ENCODE data around the gene CTSZ.

CTSZ gene

DNA sequence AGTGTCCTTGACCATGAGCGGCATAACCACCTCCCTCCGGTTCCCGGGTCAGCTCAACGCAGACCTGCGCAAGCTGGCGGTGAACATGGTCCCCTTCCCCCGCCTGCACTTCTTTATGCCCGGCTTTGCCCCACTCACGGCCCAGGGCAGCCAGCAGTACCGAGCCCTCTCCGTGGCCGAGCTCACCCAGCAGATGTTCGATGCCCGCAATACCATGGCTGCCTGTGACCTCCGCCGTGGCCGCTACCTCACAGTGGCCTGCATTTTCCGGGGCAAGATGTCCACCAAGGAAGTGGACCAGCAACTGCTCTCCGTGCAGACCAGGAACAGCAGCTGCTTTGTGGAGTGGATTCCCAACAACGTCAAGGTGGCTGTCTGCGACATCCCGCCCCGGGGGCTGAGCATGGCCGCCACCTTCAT lies 17.1 kb upstream of the CTSZ start:
- Mint-ChIP-seq H3K36me3 (ENCODE audit: low read depth) (peaks cover 81% of the 10 kb centered on the region), H3K9me3 (no peaks in the 10 kb centered on the region), H3K27ac (peak overlapping the region; percentile 18), H3K4me1 (ENCODE audit: low read depth) (peaks cover 54% of the 10 kb centered on the region), H3K4me3 (no peak overlapping the region), H3K27me3 (no peaks in the 10 kb centered on the region)
- DNase-seq: no peak

DNA sequence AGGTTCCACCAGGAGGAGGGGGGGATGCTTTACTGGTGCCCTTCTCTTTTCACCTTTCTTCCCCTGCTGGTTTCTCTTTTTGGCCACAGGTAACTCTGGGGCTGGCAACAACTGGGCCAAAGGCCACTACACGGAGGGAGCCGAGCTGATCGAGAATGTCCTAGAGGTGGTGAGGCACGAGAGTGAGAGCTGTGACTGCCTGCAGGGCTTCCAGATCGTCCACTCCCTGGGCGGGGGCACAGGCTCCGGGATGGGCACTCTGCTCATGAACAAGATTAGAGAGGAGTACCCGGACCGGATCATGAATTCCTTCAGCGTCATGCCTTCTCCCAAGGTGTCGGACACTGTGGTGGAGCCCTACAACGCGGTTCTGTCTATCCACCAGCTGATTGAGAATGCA lies 16.6 kb upstream of the CTSZ start:
- Mint-ChIP-seq H3K27ac (peak overlapping the region; percentile 44), H3K36me3 (ENCODE audit: low read depth) (peaks cover 76% of the 10 kb centered on the region), H3K4me1 (ENCODE audit: low read depth) (peaks cover 49% of the 10 kb centered on the region), H3K4me3 (no peak overlapping the region), H3K27me3 (no peaks in the 10 kb centered on the region), H3K9me3 (no peaks in the 10 kb centered on the region)
- no peak for DNase-seq

DNA sequence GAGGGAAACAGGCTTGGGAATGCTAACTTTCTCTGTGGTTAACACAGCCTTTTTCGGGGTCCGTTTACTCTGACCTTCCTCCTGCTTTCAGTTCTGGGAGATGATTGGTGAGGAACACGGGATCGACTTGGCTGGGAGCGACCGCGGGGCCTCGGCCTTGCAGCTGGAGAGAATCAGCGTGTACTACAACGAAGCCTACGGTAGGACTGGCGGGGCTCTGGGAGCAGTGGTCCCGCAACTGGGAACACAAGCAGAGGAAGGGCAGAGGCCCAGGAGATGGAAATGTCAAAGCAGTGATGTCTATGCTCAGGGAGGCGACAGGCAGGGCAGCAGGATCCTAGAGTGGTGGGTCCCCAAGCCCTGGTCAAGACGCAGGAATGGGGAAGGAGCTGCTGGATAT lies 15.7 kb upstream of the CTSZ start:
- no peak overlapping the region for H3K4me3 Mint-ChIP-seq
- H3K9me3 Mint-ChIP-seq: no peaks in the 10 kb centered on the region
- H3K4me1 Mint-ChIP-seq (ENCODE audit: low read depth): peaks cover 41% of the 10 kb centered on the region
- H3K27ac Mint-ChIP-seq: no peak overlapping the region
- peaks cover 68% of the 10 kb centered on the region for H3K36me3 Mint-ChIP-seq (ENCODE audit: low read depth)
- no peaks in the 10 kb centered on the region for H3K27me3 Mint-ChIP-seq
- no peak for DNase-seq

DNA sequence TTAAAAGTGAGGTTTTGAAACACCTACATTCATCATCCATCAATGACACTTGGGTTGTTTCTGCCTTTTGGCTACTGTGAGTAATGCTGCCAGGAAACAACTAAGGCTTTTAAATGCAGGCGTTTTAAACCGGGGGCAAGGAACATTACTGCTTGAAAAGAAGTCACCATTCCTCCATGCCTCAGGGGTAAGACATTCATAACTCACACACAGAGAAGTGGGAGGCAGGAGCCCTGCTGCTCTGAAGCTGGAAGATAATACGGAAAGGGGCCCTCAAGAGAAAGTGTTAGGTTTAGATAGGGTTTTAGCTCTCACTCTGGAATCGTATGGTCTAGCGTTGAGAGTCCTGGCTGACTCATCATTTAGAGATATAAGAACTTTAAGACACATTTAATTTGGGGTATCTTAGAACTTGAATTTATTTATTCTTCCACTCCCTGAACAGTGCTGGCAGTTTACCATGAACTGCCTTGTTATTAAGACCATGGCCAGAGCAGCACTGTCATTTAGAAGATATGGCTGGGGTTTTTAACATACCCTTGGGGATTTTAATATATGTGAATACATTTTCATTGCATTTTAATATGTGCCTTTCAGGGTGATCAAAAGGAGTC lies 14.0 kb upstream of the CTSZ start:
- Mint-ChIP-seq H3K4me1 (ENCODE audit: low read depth) (peaks cover 41% of the 10 kb centered on the region), H3K9me3 (no peaks in the 10 kb centered on the region), H3K36me3 (ENCODE audit: low read depth) (peaks cover 51% of the 10 kb centered on the region), H3K27ac (peak overlapping the region; percentile 77), H3K27me3 (no peaks in the 10 kb centered on the region), H3K4me3 (no peak overlapping the region)
- no peak for DNase-seq

DNA sequence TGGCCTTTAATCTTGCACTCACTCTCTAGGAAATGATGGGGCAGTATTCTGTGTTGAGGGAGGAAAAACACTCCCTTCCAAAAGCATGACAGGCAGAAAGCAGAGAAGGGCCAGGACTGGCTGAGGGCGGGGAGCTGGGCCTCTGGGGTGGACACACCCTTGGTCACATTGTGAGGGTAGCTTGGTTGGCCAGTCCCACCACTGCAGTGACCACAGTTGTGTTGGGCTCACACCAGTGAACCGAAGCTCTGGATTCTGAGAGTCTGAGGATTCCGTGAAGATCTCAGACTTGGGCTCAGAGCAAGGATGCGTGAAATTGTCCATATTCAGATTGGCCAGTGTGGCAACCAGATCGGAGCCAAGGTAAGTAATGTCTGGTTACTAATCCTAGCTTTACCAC lies 12.2 kb upstream of the CTSZ start, which contains the start of gene TUBB1:
Gene TUBB1 (plus strand): TSS at position 213 of the 400 bp plus-strand sequence. CDS start 94 bp downstream, at position 307.
- Mint-ChIP-seq H3K27me3 (no peaks in the 10 kb centered on the region), H3K36me3 (ENCODE audit: low read depth) (peaks cover 33% of the 10 kb centered on the region), H3K4me3 (no peak within 1 kb of the TSS)

DNA sequence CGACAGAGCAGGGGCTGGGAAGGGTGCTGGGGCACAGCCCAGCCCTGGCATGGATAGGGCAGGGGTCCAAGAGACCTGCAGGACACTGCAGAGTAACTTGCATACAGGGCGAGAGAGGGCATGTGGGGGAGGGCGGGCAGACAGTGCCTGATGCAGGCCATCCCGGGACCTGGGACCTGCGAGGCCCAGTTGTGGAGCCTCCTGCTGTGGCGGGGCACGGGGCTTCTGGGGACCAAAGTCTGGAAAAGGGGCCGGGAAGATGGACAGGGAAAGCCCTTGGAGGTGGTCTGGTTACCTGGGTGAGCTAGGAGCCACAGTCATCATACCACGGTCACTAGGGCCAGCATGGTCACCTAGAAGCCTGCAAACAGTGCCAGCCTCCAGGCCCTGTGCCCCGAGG lies 11.8 kb upstream of the CTSZ start:
- Mint-ChIP-seq H3K4me1 (ENCODE audit: low read depth) (peaks cover 47% of the 10 kb centered on the region), H3K36me3 (ENCODE audit: low read depth) (peaks cover 29% of the 10 kb centered on the region), H3K9me3 (no peaks in the 10 kb centered on the region), H3K27me3 (no peaks in the 10 kb centered on the region), H3K4me3 (no peak overlapping the region), H3K27ac (no peak overlapping the region)
- no peak for DNase-seq

More for the DNA sequence above, 12.2 kb upstream of the CTSZ start, which contains the start of gene TUBB1:
- Mint-ChIP-seq H3K4me1 (ENCODE audit: low read depth) (peaks cover 43% of the 10 kb centered on the region), H3K9me3 (no peaks in the 10 kb centered on the region), H3K27ac (no peak within 1 kb of the TSS)
- DNase-seq: no peak

DNA sequence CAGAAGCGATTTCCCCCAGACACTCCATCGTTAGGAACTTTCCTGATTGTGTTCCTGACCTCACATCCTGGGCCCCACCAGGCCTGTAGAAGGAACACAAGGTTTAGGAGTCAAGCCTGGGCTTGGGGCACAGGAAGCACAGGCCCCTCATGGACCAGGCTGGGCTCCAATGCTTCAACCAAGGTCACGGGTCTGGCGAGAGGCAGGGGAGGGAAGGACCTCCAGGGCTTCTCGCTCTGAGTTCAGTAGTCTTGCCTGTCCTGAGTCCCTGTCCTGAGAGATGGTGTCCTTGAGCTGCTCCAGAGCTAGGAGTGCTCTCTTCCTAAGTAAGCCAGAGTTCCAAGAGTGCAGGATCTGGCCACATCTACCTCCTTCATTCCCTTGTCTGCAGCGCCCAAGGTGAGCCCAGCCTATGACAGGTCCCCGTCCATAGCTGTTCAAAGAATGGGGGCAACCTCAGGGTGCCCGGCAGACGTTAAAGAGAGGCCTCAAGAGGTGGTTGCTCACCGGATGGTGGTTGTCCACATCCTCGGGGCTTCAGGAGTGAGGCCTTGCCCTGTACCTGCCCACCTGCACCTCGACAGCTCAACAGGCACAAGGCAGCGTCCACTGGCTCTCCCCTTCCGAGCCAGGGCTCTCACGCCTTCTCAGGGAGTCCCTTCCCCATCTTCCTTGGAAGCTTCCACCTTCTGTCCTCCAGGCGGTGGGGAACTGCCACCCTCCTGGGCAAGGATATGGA lies 10.6 kb upstream of the CTSZ start:
- Mint-ChIP-seq H3K4me1 (ENCODE audit: low read depth) (peaks cover 53% of the 10 kb centered on the region), H3K36me3 (ENCODE audit: low read depth) (peaks cover 17% of the 10 kb centered on the region), H3K27ac (peak overlapping the region; percentile 70), H3K9me3 (no peaks in the 10 kb centered on the region), H3K4me3 (no peak overlapping the region), H3K27me3 (no peaks in the 10 kb centered on the region)
- no peak for DNase-seq

DNA sequence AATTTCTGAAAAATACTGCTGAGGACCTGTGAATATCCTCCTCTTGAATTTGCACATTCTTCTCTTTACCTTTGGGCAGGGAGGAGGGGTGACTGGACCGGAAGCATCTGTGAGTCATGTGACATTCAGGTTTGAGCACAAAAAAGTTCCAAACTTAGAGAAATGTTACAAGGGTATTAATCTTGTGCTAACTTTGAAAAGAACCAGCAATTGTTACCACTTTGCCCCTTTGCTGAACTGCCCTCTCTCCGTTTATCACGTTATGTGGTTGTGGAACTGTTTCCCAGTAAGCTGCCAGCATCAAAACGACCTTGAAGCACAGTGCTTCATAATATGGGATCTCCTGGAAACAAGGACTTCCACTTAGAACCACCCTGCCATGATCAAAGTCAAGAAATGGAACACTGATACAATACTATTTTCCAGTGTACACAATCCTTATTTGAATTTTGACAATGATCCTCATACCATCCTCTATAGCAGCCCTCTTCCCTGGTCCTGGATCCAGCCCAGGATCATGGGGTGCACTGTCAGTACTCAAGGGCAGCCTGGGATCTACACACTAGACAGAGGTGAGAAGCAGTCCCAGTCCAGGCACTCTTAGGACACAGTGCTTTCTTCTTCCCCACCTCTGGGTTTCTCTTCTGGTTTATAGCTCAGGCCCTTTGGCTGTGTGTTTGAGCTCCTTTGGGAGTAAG lies 9.9 kb upstream of the CTSZ start:
- no peak for DNase-seq
- Mint-ChIP-seq H3K27ac (peak overlapping the region; percentile 70), H3K4me3 (no peak overlapping the region), H3K27me3 (no peaks in the 10 kb centered on the region), H3K36me3 (ENCODE audit: low read depth) (peaks cover 10% of the 10 kb centered on the region), H3K4me1 (ENCODE audit: low read depth) (peaks cover 48% of the 10 kb centered on the region), H3K9me3 (no peaks in the 10 kb centered on the region)

DNA sequence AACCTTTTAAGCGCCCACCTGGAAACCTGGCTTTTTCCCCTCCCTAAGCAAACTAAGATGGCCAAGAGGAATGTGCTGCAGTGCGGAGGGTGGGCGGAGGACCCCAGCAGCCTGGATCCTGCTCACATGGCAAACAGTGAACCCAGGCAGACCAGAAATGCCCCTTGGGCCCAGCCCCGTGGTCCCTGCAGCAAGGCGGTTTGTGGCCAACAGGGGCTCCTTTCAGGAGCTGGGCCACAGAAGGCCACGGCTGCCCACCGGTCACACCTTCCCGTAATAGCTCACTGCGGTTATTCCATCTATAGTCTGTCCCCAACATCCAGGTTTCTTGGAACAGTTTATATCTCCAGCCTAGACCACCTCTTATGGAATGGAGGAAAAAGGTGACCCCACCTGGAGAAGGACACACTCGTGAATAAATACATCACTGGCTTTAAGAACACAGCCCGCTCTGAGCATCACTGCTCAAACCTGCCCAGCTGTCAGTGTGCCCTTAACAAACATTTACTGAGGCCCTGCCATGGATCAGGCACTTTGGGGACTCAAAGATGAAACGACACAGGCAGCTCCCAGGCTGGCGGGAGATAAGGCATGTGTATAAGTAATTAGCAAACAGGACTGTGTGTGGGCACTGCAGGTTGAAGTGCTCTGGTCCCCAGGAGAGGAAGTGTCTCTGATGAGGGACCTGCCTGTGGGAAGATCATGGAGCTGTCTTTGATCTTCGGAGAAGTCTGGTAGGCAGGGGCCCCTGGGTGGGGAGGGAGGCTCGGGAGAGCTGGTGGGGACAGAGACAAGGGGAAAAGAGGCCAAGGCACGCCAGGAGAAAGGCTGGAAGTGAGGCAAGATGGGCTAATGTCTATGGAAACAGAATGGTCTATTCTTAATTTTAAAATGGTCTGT lies 9.0 kb upstream of the CTSZ start:
- Mint-ChIP-seq H3K9me3 (no peaks in the 10 kb centered on the region), H3K27me3 (no peaks in the 10 kb centered on the region), H3K36me3 (ENCODE audit: low read depth) (peaks cover 6% of the 10 kb centered on the region), H3K4me3 (no peak overlapping the region), H3K4me1 (ENCODE audit: low read depth) (peaks cover 50% of the 10 kb centered on the region), H3K27ac (peak overlapping the region; percentile 67)
- DNase-seq: no peak

DNA sequence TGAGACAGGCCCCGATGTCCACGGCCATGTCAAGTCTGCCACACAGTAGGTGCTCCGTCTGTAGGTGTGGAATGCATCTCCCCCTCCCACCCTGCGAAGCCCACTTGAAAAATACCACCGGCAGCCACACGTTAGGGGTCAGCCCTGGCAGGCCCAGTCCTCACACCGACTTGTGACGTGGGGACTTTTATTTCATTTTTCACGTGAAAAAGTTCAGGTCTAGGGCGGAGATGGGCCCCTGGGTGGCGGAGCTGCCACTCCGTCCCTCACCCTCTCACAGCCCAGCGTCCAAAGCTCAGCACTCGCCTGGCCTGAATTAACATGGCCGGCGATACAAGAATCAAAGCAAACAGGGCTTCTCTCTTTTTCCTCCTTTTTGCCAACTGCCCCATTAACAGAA lies 8.4 kb upstream of the CTSZ start:
- Mint-ChIP-seq H3K4me1 (ENCODE audit: low read depth) (peaks cover 45% of the 10 kb centered on the region), H3K27ac (no peak overlapping the region)
- no peak for DNase-seq

DNA sequence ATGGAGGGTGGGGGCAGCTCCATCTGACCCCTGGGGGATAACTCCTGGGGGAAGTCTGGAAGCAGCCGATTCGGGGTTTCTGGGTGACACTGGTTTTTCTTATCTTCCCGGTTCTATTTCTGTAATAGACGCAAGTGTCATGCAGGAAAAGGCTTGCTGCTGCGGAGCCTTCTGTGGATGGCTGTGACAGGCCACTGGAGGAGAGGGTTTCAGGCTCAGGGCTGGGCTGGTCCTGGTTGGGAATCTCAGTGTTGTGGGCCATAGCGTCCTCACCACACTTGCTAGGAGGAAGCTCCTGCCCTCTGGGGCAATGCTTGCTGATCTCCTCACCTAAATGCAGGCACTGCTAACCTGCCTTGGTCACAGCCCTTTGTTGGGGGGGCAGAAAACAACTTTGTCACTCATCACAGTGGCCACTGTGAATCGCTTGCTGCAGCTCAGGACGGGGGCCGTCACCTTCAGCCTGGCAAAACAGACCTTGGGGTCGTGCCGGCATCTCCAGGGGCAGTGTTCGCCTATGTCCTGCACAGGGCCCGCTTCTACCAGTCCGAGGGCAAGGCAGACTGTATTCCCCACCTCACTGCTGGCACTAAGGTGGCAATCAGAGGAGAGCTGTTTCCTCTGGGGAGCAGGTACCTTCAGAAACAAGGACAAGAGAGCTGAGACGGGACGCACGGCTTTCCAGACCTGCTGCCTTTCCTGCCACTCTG lies 7.8 kb upstream of the CTSZ start:
- Mint-ChIP-seq H3K27me3 (no peaks in the 10 kb centered on the region), H3K9me3 (no peaks in the 10 kb centered on the region), H3K4me1 (ENCODE audit: low read depth) (peaks cover 45% of the 10 kb centered on the region), H3K4me3 (no peak overlapping the region), H3K36me3 (ENCODE audit: low read depth) (peaks cover 1% of the 10 kb centered on the region), H3K27ac (no peak overlapping the region)
- no peak for DNase-seq

More for the DNA sequence above, 8.4 kb upstream of the CTSZ start:
- H3K4me3 Mint-ChIP-seq: no peak overlapping the region
- no peaks in the 10 kb centered on the region for H3K9me3 Mint-ChIP-seq
- H3K36me3 Mint-ChIP-seq (ENCODE audit: low read depth): peaks cover 1% of the 10 kb centered on the region
- H3K27me3 Mint-ChIP-seq: no peaks in the 10 kb centered on the region

DNA sequence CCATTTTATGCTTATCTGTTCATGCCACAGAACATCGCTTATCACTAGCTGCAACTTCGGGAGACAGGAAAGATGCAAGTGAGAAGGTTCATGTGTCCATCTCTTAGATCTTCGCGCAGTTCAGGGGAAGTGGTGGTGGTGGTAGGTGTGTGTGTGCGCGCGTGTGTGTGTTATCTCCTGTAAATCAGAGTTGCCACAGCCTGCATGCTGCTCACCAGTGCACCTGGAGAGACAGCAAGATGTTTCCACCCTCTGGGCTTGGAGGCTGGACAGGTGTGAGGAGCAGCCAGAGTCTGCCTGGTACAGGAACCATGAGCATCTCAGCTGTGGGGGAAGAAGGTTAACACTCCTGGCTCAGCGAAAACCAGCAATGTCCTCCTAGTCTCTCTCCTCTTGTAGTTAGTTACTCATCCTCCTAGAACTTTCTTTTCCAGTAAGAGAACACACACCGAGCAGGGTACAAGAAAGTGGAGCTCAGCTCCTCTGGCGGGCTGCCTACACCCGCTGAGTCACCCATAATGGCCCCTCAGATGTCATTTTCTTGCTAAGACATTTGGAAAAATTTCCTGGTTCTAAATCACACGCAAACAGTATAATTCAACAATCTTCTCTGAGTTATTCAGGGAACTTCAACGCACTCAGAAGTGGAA lies 7.0 kb upstream of the CTSZ start:
- Mint-ChIP-seq H3K9me3 (no peaks in the 10 kb centered on the region), H3K4me3 (no peak overlapping the region), H3K27ac (no peak overlapping the region), H3K4me1 (ENCODE audit: low read depth) (peaks cover 45% of the 10 kb centered on the region), H3K36me3 (ENCODE audit: low read depth) (peaks cover 1% of the 10 kb centered on the region), H3K27me3 (no peaks in the 10 kb centered on the region)
- no peak for DNase-seq

Data from activated T-cell treated with anti-CD3 and anti-CD28 coated beads, Interleukin-2, amount 50 U/mL, for 24 hours (primary cell).